SK-N-SH (cell line): Measurements from ENCODE around the gene MPV17L2. TPM values are rescaled to one million over a fixed set of nuclear protein-coding genes. Genes with fewer than 3 reads are reported as not detected.

Experiments
- CTCF ChIA-PET: fragments of 300-600, 350-600 bp; formaldehyde crosslinking; extraction: SDS; loops from one replicate; lab custom pipeline; 2021; lab: Yijun Ruan, JAX
- POLR2A ChIA-PET: fragments of 350-600 bp; sonication (Branson Sonifier 250); formaldehyde crosslinking; extraction: SDS; loops from one replicate; lab custom pipeline; 2020; ENCODE audit warnings: antibody characterized with exemption, inconsistent platforms; lab: Yijun Ruan, JAX
- DNase-seq: peaks from one replicate; pipeline ENCODE4 v3.0.0; 2012
- H2AFZ ChIP-seq: fragments of 200-600 bp; sonication (generic); 2 replicates; pipeline ENCODE4 v1.8.1; 2016; ENCODE audit warnings: antibody characterized with exemption, mild to moderate bottlenecking, low read depth
- H3F3A ChIP-seq: fragments of 200-600 bp; sonication (generic); replicated peaks from 2 replicates; pipeline ENCODE3; 2016; ENCODE audit warnings: antibody characterized with exemption, mild to moderate bottlenecking; ENCODE audit not compliant: insufficient read depth
- H3K27ac ChIP-seq, 2 experiments: fragments of 200-500 bp in 1 of 2; fragments of 200-600 bp in 1 of 2; sonication (Bioruptor generic) in 1 of 2; sonication (generic), shearing (Covaris generic) in 1 of 2; 2 replicates each; pipeline versions ENCODE4 v1.5.1 to v1.6.1; 2014 to 2016; ENCODE audit warnings: low read depth in 2 of 2, inconsistent platforms in 1 of 2, low read length in 1 of 2, mild to moderate bottlenecking in 1 of 2, mixed read lengths in 1 of 2
- H3K27me3 ChIP-seq: fragments of 200-600 bp; sonication (generic), shearing (Covaris generic); 2 replicates; pipeline ENCODE4 v1.6.1; 2016; ENCODE audit warnings: mixed run types; ENCODE audit not compliant: insufficient read depth
- H3K36me3 ChIP-seq, 2 experiments: fragments of 200-500 bp in 1 of 2; fragments of 200-600 bp in 1 of 2; sonication (Bioruptor generic) in 1 of 2; sonication (generic) in 1 of 2; replicated peaks in 1 of 2; 2 replicates each; pipeline versions ENCODE3 to v1.5.1; 2014 to 2016; ENCODE audit warnings: low read length in 1 of 2, mild to moderate bottlenecking in 1 of 2; ENCODE audit not compliant: insufficient read depth in 2 of 2, control insufficient read depth in 1 of 2
- H3K4me1 ChIP-seq, 2 experiments: fragments of 200-500 bp in 1 of 2; fragments of 200-600 bp in 1 of 2; sonication (Bioruptor generic) in 1 of 2; sonication (generic), shearing (Covaris generic) in 1 of 2; 2 replicates each; pipeline versions ENCODE4 v1.5.1 to v1.6.1; 2014 to 2016; ENCODE audit warnings: low read depth in 1 of 2, low read length in 1 of 2, mixed run types in 1 of 2; ENCODE audit not compliant: insufficient read depth in 2 of 2, control insufficient read depth in 1 of 2
- H3K4me2 ChIP-seq: fragments of 200-600 bp; sonication (generic), shearing (Covaris generic); 2 replicates; pipeline ENCODE4 v1.6.1; 2017; ENCODE audit warnings: mixed run types
- H3K4me3 ChIP-seq, 2 experiments: fragments of 200-500 bp in 1 of 2; fragments of 200-600 bp in 1 of 2; sonication (Bioruptor generic) in 1 of 2; sonication (generic), shearing (Covaris generic) in 1 of 2; 2 replicates each; pipeline versions ENCODE4 v1.5.1 to v1.8.1; 2014 to 2016; ENCODE audit warnings: low read depth in 2 of 2, inconsistent platforms in 1 of 2, low read length in 1 of 2, mild to moderate bottlenecking in 1 of 2, mixed read lengths in 1 of 2, moderate library complexity in 1 of 2
- H3K79me2 ChIP-seq: fragments of 200-600 bp; sonication (generic); 2 replicates; pipeline ENCODE4 v1.8.1; 2017; ENCODE audit warnings: mild to moderate bottlenecking; ENCODE audit not compliant: insufficient read depth
- H3K9ac ChIP-seq: fragments of 200-600 bp; sonication (generic); 2 replicates; pipeline ENCODE4 v1.6.1; 2017; ENCODE audit warnings: mixed run types
- H3K9me2 ChIP-seq: fragments of 200-600 bp; sonication (generic); 2 replicates; pipeline ENCODE4 v1.6.1; 2017; ENCODE audit warnings: mixed run types
- H3K9me3 ChIP-seq: fragments of 200-600 bp; sonication (generic); 2 replicates; pipeline ENCODE4 v1.6.1; 2017; ENCODE audit warnings: mixed run types, mild to moderate bottlenecking, moderate library complexity
- H4K20me1 ChIP-seq: fragments of 200-600 bp; sonication (generic); 2 replicates; pipeline ENCODE4 v1.6.1; 2017; ENCODE audit warnings: mild to moderate bottlenecking, mixed run types; ENCODE audit not compliant: insufficient read depth
- CTCF ChIP-seq: fragments of 200-600 bp; sonication (generic); IDR thresholded peaks from 2 replicates; pipeline ENCODE4 v1.6.1; 2017; ENCODE audit warnings: antibody characterized with exemption, mild to moderate bottlenecking, moderate library complexity
- FOSL2 ChIP-seq: IDR thresholded peaks from 2 replicates; pipeline ENCODE4 v1.4.0; 2012; ENCODE audit warnings: low read depth, mild to moderate bottlenecking, moderate library complexity, borderline replicate concordance
- FOXM1 ChIP-seq: IDR thresholded peaks from 2 replicates; pipeline ENCODE4 v1.4.0; 2012; ENCODE audit warnings: low read depth, mild to moderate bottlenecking
- MXI1 ChIP-seq: IDR thresholded peaks from 2 replicates; pipeline ENCODE4 v1.6.1; 2012; ENCODE audit warnings: mild to moderate bottlenecking, low read depth, low read length, improper control_type of control experiment
- NFIC ChIP-seq: IDR thresholded peaks from 2 replicates; pipeline ENCODE4 v1.4.0; 2012; ENCODE audit warnings: borderline replicate concordance
- NRF1 ChIP-seq: IDR thresholded peaks from 2 replicates; pipeline ENCODE4 v1.6.1; 2012; ENCODE audit warnings: low read depth, mild to moderate bottlenecking, low read length
- POLR2AphosphoS5 ChIP-seq: IDR thresholded peaks from 2 replicates; pipeline ENCODE4 v1.6.1; 2012; ENCODE audit warnings: low read depth, low read length
- REST ChIP-seq: IDR thresholded peaks from 2 replicates; pipeline ENCODE4 v1.6.1; 2012; ENCODE audit warnings: mild to moderate bottlenecking, low read depth, low read length, moderate library complexity
- RXRA ChIP-seq: IDR thresholded peaks from 2 replicates; pipeline ENCODE4 v1.4.0; 2012; ENCODE audit warnings: low read depth, mild to moderate bottlenecking, borderline replicate concordance
- TAF1 ChIP-seq: IDR thresholded peaks from 2 replicates; pipeline ENCODE4 v1.6.1; 2012; ENCODE audit warnings: low read depth, mild to moderate bottlenecking, low read length, moderate library complexity, borderline replicate concordance
- TCF12 ChIP-seq: IDR thresholded peaks from 2 replicates; pipeline ENCODE4 v1.4.0; 2012
- TEAD4 ChIP-seq: IDR thresholded peaks from 2 replicates; pipeline ENCODE4 v1.4.0; 2012; ENCODE audit warnings: mild to moderate bottlenecking, borderline replicate concordance; ENCODE audit not compliant: insufficient read depth
- WGBS: methylation state at CpG from one replicate; pipeline ENCODE4 v1.1.6; 2017; ENCODE audit warnings: low lambda C conversion rate; 5-methylcytosine and 5-hydroxymethylcytosine counted together
- polyA plus RNA-seq, 3 experiments: library from polyadenylated mRNA; depleted of rRNA; stranded (reverse); fragments of >200 nt; gene quantifications; 2 replicates each; pipeline ENCODE4 v1.2.3, GENCODE V29; 2012
- TF ChIP-seq, protein P1 (sequence below): fragments of 150-350 bp; IDR thresholded peaks from 2 replicates; pipeline ENCODE4 v1.6.1; 2016; ENCODE audit warnings: mild to moderate bottlenecking, low read depth, low read length
- TF ChIP-seq, protein P2 (sequence below): IDR thresholded peaks from 2 replicates; pipeline ENCODE4 v1.4.0; 2012; ENCODE audit warnings: low read depth, borderline replicate concordance

Gene MPV17L2
- polyA plus RNA-seq, 1 of the 3 experiments (the other 2 are of a cell fraction): 17.5 TPM

- no peak overlapping the region for H3K4me2 ChIP-seq
- H3K27ac ChIP-seq: no peak overlapping the region
- peaks cover 15 to 16% of the 10 kb centered on the region in 2 experiments for H3K36me3 ChIP-seq
- no peak for TF ChIP-seq REST
- no peak for TF ChIP-seq RXRA
- TF ChIP-seq TEAD4: no peak
- TF ChIP-seq NRF1: no peak
- no peak for TF ChIP-seq TAF1
- TF ChIP-seq FOXM1: no peak
- TF ChIP-seq MXI1: no peak
- TF ChIP-seq TCF12: no peak
- TF ChIP-seq, protein P1, sequence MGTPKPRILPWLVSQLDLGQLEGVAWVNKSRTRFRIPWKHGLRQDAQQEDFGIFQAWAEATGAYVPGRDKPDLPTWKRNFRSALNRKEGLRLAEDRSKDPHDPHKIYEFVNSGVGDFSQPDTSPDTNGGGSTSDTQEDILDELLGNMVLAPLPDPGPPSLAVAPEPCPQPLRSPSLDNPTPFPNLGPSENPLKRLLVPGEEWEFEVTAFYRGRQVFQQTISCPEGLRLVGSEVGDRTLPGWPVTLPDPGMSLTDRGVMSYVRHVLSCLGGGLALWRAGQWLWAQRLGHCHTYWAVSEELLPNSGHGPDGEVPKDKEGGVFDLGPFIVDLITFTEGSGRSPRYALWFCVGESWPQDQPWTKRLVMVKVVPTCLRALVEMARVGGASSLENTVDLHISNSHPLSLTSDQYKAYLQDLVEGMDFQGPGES: no peak
- no peak for TF ChIP-seq NFIC
- TF ChIP-seq, protein P2, sequence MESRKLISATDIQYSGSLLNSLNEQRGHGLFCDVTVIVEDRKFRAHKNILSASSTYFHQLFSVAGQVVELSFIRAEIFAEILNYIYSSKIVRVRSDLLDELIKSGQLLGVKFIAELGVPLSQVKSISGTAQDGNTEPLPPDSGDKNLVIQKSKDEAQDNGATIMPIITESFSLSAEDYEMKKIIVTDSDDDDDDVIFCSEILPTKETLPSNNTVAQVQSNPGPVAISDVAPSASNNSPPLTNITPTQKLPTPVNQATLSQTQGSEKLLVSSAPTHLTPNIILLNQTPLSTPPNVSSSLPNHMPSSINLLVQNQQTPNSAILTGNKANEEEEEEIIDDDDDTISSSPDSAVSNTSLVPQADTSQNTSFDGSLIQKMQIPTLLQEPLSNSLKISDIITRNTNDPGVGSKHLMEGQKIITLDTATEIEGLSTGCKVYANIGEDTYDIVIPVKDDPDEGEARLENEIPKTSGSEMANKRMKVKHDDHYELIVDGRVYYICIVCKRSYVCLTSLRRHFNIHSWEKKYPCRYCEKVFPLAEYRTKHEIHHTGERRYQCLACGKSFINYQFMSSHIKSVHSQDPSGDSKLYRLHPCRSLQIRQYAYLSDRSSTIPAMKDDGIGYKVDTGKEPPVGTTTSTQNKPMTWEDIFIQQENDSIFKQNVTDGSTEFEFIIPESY: no peak
- no peak for TF ChIP-seq FOSL2
- no peak for TF ChIP-seq POLR2AphosphoS5
- no peak for TF ChIP-seq CTCF
- DNase-seq: peak; percentile 19
- H4K20me1 ChIP-seq: no peaks in the 10 kb centered on the region
- no peaks in the 10 kb centered on the region for H3K27me3 ChIP-seq
- H3K79me2 ChIP-seq: no peaks in the 10 kb centered on the region
- WGBS: 90% methylated on average over 16 of the region's 16 CpGs
- ChIA-PET CTCF (interaction anchor here (0.7 to 9.4 kb wide), 6 partner anchors 10 to 704 kb away, joined by 3 to 78 read pairs (median 4); partner anchors contain the start of gene PIK3R2), POLR2A (interaction anchor here (0.5 to 1.1 kb wide), 2 partner anchors 10 to 13 kb away, joined by 3 to 5 read pairs; no protein-coding TSS in a partner anchor)
- H3K4me1 ChIP-seq: peaks cover 0 to 8% of the 10 kb centered on the region in 2 experiments; a peak in 1 of 4 replicates
- H2AFZ ChIP-seq: no peak overlapping the region
- peaks cover 9% of the 10 kb centered on the region for H3F3A ChIP-seq
- H3K9me3 ChIP-seq: no peaks in the 10 kb centered on the region
- H3K9ac ChIP-seq: no peak overlapping the region
- H3K9me2 ChIP-seq: no peaks in the 10 kb centered on the region
- H3K4me3 ChIP-seq: no peak overlapping the region
These were observed 22.2 kb upstream of the MPV17L2 start for GRCh38 chr19:18170714-18171255.
